HG03342 (cell line): Measurements from ENCODE around the gene SLC35B1.

ENCODE experiments used
- ATAC-seq: cut with Tn5 transposase; IDR thresholded peaks from one replicate; pipeline ENCODE4 v1.9.1; 2021; ENCODE audit warnings: mild to moderate bottlenecking, moderate library complexity; ENCODE audit not compliant: unreplicated experiment

The SLC35B1 gene, protein sequence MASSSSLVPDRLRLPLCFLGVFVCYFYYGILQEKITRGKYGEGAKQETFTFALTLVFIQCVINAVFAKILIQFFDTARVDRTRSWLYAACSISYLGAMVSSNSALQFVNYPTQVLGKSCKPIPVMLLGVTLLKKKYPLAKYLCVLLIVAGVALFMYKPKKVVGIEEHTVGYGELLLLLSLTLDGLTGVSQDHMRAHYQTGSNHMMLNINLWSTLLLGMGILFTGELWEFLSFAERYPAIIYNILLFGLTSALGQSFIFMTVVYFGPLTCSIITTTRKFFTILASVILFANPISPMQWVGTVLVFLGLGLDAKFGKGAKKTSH

DNA sequence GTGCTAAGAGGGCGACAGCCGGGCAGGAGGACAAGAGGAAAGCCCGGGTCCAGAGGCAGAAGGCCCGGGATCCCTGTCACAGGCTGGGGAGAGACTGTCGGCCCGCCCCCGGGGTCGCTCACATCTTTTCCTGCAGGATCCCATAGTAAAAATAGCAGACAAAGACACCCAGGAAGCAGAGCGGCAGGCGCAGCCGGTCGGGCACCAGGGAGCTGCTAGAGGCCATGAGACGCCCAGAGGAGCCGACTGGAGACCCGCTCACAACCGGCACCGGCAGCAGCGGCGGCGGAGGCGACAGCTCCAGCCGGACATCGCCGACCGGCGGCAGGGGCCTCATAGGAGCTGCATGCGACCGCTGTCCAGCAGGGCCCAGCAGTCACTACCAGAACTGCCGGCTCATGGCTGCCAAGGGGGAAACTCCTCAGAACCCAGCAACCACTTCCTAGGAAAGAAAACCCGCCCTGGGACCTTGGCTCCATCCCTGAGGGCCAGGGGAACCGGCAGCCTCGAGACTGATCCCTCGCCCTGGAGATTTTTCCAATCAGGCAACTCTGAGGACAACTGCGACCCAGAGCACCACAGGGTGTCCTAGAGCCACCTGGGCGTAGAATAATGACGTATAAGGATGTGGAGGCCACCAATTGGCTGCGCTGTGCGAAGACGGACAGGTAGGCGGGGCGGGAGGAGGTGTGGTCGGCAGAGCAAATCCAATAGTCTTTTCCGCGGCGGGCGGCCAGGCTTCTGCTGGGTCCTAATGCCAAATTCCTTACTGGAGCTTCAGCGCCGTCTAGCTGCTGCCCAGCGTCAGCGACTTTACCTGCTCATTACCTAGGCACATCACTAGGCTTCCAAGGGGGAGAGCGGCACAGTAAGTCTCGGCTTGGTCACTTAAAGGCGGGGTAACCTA, at the start of gene SLC35B1:
Gene SLC35B1 (minus strand): TSS at position 357 of the 907 bp plus-strand sequence. CDS start 131 bp downstream, at position 226.
- ATAC-seq = peak; percentile 91

DNA sequence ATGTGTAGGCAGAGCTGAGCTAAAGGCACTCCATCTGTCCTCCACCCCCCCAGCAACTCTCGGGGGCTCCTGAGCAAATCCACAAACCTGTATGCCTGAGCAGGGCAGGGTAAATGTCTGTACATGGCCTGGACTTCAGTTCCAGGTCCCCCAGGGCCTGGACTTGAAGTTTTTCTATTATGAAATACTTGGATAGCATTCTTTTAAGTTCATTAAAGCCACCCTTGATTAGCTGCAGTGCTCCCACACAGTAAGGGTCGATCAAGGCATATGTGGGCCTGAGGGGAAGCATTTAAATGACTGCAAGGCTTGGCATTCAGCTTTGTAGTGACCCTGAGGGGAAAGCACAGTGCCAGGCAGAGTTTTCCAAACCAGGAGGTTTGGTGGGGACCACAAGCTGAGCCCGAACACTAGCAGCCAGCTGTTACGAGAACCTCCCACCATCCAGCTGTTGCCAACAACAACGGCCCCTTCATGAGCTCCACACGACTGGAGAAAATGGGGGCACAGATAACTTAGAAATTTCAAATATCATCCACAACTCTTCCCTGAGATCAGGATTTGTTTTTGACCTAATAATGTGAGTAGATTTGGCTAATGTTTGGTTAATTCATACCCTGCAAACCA, 49.5 kb upstream of the SLC35B1 start:
- ATAC-seq = no peak

DNA sequence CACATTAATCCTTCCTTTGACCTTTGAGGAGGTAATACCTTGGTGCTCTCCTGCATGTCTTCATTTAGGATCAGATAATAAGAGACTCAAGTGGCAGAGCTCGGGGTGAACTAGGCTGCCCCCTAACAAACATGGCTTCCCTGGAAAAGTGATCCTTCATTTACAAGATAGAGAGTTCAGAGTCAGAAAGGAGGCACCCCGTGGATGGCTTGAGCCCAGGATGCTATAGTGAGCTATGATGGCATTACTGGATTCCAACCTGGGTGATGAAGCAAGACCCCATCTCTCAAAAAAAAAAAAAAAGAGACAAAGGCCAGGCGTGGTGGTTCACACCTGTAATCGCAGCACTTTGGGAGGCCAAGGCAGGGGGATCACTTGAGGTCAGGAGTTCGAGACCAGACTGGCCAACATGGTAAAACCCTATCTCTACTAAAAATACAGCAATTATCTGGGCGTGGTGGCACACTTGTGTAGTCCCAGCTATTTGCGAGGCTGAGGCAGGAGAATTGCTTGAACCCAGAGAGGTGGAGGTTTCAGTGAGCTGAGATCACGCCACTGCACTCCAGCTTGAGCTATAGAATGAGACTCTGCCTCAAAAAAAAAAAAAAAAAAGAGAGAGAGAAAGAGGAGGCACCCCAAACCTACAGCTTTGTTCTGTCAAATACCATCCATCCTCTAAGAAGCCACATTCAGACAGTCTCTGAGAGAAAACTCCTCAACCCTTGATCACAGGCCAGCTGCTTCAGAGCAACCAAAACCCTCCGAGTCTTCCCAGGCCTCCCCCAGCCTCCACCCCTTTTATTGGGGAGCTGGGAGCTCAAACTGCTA, 48.8 kb upstream of the SLC35B1 start:
- ATAC-seq = no peak

DNA sequence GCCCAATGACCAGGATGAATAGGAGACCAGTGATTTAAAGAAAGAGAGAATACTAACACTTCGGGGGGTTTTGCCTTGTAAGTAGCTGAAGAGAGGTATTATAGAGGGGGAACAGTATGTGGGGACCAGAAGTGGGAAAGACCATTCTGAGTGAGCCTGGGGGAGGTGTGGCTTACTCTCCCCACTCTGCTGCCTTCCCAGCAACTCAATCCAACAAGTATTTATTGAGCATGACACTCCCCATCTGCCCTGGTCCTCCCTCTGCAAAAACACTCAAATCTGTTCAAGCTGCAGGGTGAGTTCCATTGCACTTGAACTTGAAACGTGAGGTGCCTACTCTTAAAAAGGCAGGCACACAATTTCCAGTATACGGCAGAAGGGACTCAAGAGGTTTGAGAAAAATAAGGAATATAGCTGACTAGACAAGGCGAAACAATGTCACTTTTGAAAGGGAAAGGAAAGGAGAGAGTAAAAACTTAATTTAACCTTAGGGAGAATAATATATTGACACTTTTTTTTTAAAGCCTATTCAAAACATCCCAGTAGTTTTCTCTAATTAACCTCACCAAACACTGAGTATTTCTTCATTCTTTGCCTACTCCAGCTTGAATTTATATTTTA, 48.0 kb upstream of the SLC35B1 start:
- no peak for ATAC-seq

DNA sequence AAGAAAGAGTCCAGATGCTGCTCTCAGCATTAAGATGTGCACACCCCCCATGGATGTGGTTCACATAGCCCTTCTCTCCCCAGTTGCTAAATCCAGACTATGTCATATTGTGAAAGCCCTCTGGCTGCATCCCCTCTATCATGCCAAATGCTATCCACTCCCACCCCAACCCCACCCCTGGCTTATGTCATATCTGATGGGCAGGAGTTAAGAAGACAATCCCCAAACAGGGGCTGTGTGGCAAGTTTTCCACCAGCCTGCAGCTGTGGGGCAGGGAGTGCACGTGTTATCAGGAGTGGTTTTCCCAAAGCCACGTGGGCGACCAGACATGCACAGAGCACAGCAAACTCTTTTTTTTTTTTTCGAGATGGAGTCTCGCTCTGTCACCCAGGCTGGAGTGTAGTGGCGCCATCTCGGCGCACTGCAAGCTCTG, 46.2 kb upstream of the SLC35B1 start:
- ATAC-seq = no peak

DNA sequence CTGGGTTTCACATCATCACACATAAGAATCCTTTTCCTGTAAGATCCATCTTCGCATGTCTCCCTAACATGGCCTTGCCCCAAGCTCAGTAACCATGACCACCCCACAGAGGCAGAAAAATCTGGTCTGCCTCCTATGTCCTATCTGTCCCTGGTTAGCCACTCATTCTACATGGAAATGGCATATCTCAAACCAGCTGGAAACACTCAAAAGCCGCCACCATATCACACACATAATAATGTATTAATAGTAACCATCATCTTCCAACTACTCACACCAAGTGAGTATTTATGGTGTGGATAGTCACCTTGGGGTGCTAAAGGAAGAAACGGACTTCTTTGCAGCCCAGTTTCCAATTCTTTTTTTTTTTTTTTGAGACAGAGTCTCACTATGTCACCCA, 44.7 kb upstream of the SLC35B1 start:
- ATAC-seq = no peak

DNA sequence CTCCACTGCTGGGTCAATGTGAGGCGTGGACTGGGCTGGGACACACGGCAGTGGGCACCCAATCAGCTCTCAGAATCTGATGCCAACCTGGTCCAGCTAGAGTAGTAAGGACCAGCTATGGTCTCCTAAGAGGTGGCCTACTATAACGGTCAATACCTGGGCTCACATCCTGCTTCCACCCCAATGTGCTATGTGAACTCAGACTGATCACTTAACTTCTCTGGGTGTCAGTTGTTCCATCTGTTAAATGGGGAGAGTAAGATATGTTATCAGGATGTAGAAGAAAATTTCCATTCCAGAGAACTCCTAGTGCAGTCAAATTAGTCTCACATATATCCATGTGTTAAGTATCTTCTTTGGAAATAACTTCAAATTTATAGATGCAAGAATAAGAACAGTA, 42.0 kb upstream of the SLC35B1 start:
- ATAC-seq = no peak

DNA sequence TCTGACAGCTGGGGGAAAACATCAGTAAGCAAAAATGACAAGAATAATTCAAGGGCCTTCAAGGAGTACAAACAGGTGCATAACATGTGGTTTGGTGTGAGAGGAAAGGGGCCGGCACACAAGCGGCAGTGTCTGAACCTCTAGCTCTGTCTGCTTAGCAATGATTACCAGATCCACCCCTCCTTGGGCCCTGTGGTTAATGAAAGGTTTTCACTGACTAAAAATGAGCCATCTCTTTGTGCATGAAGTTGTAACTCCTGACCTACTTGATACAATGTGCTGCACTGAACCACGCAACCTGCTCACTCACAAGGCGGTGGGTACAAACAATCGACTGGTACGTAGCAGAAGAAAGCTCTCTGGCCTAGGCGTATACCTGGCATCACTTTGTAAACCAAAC, 41.0 kb upstream of the SLC35B1 start:
- ATAC-seq = peak; percentile 80

DNA sequence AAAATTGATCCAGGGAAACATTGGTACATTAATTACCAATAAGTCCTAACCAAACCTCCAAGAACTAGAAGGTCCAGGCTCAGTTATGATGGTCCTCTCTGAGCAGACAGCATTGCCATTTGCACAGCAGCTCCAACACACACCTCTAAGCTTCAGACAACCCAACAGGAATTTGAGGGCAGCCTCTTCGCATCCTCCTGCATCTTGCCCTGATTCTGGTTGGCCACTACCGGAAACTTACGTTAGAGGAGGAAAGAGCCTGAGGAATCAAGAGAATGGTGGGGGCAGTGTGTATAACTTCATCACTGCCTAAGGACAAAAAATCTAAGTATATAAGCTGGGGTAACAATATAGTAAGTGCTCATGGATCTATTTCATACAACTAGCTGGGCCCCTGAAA, 40.5 kb upstream of the SLC35B1 start:
- no peak for ATAC-seq

DNA sequence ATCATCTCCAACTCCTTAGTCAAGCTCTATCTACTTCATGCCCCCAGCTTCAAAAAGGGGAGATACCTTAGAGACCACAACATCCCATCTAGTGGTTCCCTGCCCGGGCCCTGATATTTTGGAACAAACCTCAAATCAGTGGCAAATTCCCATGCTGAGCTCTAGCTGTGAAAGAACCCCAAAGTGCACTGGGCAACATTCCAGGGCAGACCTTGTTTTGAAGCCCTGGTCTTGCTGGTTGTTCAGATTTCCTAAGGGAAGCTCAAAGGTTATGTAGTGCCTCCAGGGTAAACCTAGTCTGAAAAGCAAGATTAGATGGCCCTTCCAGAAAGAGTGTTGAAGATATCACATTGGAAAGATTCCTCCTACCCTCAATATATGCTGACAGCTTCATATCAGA, 39.9 kb upstream of the SLC35B1 start:
- ATAC-seq = no peak

DNA sequence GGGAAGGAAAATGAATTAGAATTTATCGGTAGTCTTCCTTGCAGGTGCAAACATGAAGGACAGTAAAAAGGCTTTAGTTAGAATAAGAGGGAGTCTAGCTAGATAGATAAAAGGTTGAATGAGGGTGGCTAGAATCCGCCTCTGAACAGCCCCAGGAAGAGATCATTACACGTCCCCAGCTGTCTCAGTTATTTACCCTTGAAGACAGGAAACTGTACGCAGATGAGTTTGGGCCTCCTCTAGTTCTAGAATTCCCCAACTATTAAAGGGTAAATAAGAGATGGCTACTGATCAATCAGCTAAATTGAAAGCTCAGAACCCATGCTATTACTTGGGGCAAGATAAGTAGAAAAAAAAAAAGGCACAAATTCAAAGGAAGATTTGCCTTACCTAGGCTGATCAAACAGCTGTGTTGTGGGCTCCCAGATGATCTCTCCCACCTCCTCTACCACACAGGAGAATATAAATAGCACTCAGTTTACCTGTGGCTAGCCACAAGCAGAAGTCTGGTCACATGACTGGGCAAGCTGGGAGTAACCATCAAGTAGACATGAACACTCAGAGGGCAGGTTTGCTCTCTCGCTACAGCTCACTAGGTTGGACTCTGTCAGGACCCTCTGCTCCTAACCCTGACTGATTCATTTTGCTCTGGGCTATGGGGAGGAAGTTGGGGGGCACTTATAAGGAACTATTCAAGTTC, 39.2 kb upstream of the SLC35B1 start:
- peak; percentile 43 for ATAC-seq

DNA sequence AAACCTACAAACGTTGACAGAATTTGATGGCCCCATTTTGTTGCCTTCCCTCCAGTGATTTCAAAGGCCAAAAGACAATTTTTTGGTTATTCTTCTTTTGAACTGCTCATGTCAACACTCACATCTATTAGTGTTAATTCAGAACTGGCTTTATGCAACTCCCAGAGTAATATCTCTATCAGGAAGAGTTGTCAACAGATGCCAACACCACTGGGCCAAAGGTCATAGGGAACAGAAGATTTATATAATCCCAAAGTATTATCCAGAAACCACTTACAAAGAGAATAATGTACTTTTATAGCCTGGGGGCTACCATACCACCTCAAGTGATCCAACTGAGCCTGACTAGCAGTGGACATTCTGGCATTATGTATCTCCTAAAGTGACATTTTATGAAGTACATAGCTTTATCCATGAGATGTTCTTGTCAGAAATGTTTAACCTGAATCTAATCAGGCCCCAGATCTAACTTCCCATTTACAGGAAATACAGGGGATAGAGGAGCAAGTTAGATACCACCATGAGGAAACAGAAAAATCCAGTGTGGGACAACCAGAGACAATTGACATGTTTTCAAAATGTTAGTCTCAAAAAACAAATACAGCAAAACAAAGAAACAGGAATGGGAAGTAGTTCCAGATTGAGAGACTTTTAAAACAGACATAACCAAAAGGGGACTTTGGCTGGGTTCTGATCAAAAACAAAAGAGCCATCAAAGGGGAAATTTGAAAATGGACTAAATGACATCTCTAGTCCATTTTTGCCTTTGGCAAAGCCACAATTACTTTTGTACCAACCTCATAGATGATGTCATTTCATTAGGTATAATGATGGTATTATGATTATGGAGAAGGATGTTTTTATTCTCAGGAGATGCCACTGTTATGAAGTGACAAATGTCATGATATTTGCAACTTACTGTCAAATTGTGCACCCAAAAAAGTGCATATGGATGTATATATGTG, 37.7 kb upstream of the SLC35B1 start:
- ATAC-seq = no peak

DNA sequence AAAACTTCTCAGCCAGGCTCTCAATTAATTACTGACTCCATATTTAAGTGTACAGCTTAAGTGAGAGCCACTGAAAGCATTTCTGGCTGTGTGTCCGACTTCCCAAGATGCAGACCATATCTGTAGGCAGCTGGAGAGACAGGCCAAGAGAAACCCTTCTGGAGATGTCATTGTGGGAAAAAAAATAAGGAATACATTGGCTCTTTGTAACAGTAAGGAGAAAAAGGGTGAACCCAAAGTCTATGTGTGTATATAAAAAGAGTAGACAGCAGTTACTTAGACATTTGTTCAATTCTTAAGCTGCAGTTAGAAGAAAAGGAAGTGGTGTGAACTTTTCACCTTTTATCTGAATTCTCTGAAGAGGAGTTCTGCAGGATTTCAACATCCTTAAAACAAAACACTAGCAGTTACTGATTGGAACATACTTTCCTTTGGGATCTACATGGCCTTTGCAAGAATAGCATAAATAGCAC, 34.4 kb upstream of the SLC35B1 start:
- ATAC-seq = no peak

DNA sequence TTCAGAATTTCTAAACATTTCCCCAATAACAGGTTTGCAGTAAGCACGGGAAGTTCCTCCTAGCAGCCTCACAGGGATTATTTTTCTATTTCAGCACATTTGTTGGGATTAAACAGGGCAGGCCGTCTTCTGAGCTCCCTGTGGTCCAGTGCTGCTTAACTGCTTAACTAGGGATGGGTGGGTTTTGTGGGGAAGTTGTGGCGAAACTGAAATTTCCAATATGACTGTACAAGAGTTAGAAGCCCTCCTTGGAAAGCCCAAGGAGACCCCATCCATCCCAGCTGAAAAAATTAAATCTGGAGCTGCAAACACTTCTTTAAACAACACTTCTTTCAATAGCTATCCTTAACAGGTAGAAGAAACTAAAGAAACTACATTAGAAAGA, 33.9 kb upstream of the SLC35B1 start:
- ATAC-seq = no peak

DNA sequence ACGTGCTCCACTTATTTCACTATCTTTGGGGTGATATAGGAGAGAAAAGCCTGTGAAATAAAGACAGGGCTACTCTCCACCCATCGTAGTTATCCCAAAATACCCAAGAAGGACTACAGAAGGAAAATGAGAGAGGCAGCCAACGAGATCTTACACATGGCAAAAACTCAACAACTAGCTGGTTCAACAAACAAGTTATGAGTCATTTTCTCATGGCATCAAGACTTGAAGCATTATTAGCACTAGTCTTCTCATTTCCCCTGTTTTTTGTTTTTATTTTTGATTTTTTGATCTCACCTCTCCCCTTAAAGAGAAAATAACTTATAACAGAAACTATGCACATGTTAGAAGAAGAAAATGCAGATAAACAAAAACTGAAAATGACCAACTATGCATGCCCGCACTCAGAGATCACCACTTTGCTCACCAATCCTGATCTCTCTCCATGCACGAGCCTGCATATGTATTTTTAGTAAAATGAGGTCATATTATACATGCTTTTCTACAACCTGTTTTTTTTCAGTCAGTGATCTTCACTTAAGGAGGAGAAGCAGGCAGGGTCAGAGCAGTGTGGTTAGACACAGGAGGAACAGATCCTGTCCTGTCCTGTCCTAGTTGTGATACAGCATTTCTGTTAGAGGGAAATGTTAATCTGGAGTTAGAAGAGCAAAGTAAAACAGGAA, 33.4 kb upstream of the SLC35B1 start:
- ATAC-seq = no peak

DNA sequence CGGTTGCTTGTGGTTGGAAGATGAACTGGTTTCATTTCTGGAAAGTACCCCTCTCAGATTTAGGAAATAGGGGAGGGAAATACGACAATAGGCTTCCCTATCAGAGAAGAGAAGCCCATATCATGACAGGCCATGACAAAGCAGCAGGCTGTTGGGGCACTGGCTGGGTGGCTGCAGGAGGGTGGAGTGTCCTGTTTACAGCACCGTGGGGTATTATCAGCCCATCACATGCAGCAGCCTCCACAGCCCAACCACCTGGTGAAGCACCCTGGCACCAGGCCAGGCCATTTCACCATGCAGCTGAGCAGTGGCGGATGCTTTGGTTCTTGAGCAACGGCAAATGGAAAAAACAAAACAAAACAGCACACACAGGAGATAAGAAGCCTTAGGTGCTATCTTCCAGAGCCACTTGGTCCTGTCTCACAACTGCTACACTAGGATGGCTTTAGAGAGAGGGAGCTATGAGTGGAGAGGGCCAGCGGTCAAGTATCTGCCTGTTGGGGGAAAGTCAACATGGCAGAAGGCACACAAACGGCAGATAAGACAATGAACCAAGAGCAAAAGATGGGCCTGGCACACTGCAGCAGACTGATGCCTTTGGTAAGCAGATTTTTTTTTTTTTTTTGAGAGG, 32.0 kb upstream of the SLC35B1 start:
- no peak for ATAC-seq

DNA sequence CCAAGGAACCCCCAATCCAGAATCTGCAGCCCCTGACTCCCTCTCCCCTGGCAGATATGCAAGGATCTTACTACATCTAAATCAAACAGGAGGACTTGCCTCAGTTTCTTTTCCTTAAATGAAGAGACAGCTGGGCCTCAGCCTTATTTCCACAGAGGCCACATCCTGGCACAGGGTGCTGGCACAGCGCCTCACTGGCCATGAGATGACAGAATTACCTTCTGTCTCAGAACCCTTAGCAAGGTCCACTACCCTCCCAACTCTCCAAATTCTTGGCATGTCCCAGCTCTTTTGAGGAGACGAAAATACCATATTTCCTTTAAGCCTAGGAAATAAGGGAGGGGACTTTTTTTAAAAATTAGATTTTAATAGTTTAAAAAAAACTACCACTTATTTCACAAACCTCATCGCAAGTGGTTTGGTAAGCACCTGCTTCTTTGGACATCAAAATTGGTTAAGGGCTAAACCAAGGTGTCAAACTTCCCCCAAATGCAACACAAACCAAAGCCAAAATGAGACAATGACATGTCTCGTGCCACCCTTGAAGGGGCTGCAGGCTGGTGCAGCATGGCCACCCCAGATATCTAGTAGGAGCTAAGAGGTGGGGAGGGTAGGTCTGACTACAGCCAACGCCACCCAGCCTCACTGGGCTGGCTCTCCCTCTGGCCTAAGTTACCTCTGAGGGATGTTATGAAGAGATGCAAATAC, 30.8 kb upstream of the SLC35B1 start:
- ATAC-seq = no peak
